K562 (cell line): Measurements from ENCODE around the gene ACAT2. TPM values are rescaled to one million over a fixed set of nuclear protein-coding genes. Genes with fewer than 3 reads are reported as not detected.
"Not testable (repeated sequence)": the region's sequence is repeated elsewhere in the genome, so short reads cannot be mapped to it uniquely, and the experiment has no call there.

Source experiments
- ATAC-seq: fragments of 200-7000 bp; cut with Tn5 transposase; 3 replicates; pipeline ENCODE4 v1.9.1; 2020; ENCODE audit warnings: moderate library complexity
- BruUV-seq: library from RNA; stranded (reverse); fragments of 400-500 nt; replicated peaks from 2 replicates; lab custom pipeline; 2021; lab: Mats Ljungman, UMichigan
- CTCF ChIA-PET: fragments of 300-600 bp; formaldehyde crosslinking; extraction: SDS; loops from one replicate; lab custom pipeline; 2021; ENCODE audit warnings: low intra/inter-chr PET ratio; lab: Yijun Ruan, JAX
- POLR2A ChIA-PET: fragments of 300-600, 350-650 bp; sonication (Branson Sonifier 250); formaldehyde crosslinking; extraction: SDS; loops from one replicate; lab custom pipeline; 2021; ENCODE audit warnings: antibody characterized with exemption, inconsistent platforms; lab: Yijun Ruan, JAX
- DNase-seq, 4 experiments: peaks; one replicate each; pipeline versions ENCODE4 v3.0.0 to v3.0.0-alpha.2; 2011 to 2018; ENCODE audit warnings: low spot score in 3 of 4, mixed read lengths in 3 of 4; ENCODE audit errors: extremely low read depth in 1 of 4
- FAIRE-seq: peaks from 2 replicates; lab custom pipeline; 2011; peaks lifted over from hg19 to GRCh38; lab: Jason Lieb, UNC
- H2AFZ ChIP-seq: 2 replicates; pipeline ENCODE4 v1.6.0; 2011; ENCODE audit warnings: low read depth, low read length, control low read depth, inconsistent platforms
- H3K27ac ChIP-seq: fragments of 200-600 bp; 3 replicates; pipeline ENCODE4 v1.8.0; 2011; ENCODE audit warnings: low read depth, mild to moderate bottlenecking, control low read depth, inconsistent platforms, low read length, moderate library complexity, mixed read lengths; ENCODE audit errors: extremely low read depth
- H3K27me3 ChIP-seq, 2 experiments: fragments of 300-600 bp in 1 of 2; 2 replicates in 1 of 2; 3 replicates in 1 of 2; pipeline versions ENCODE4 v1.6.0 to v1.8.0; 2011; ENCODE audit warnings: inconsistent platforms in 2 of 2, low read length in 2 of 2, mild to moderate bottlenecking in 1 of 2, mixed read lengths in 1 of 2, moderate library complexity in 1 of 2; ENCODE audit not compliant: control insufficient read depth in 2 of 2, insufficient read depth in 2 of 2
- H3K36me3 ChIP-seq: fragments of 300-600 bp; 3 replicates; pipeline ENCODE4 v1.8.0; 2011; ENCODE audit warnings: mild to moderate bottlenecking, low read length, inconsistent platforms; ENCODE audit not compliant: control insufficient read depth, insufficient read depth
- H3K4me1 ChIP-seq, 2 experiments: fragments of 200-600 bp in 1 of 2; replicated peaks in 1 of 2; 2 replicates in 1 of 2; 3 replicates in 1 of 2; pipeline versions ENCODE4 v1.5.1 to v1.8.0; 2011; ENCODE audit warnings: inconsistent platforms in 2 of 2, low read length in 2 of 2, mild to moderate bottlenecking in 1 of 2, mixed read lengths in 1 of 2, moderate library complexity in 1 of 2; ENCODE audit not compliant: control insufficient read depth in 2 of 2, insufficient read depth in 2 of 2
- H3K4me2 ChIP-seq: 2 replicates; pipeline ENCODE4 v1.6.1; 2011; ENCODE audit warnings: low read length, control low read depth, inconsistent platforms, mixed read lengths; ENCODE audit not compliant: insufficient read depth
- H3K4me3 ChIP-seq: fragments of 200-600 bp; sonication (generic), shearing (Covaris generic); 2 replicates; pipeline ENCODE4 v1.5.1; 2016; ENCODE audit warnings: control low read depth, inconsistent platforms
- H3K79me2 ChIP-seq: fragments of 200-600 bp; 3 replicates; pipeline ENCODE4 v1.8.0; 2011; ENCODE audit warnings: low read length, inconsistent platforms; ENCODE audit not compliant: control insufficient read depth, insufficient read depth
- H3K9ac ChIP-seq, 2 experiments: 2 replicates each; pipeline versions ENCODE4 v1.6.0 to v1.6.1; 2011; ENCODE audit warnings: low read depth in 2 of 2, low read length in 2 of 2, control low read depth in 1 of 2, inconsistent platforms in 1 of 2, mild to moderate bottlenecking in 1 of 2, mixed read lengths in 1 of 2; ENCODE audit not compliant: insufficient read depth in 1 of 2
- H3K9me1 ChIP-seq: one replicate; pipeline ENCODE4 v1.6.0; 2011; ENCODE audit warnings: inconsistent platforms, mild to moderate bottlenecking, low read length, moderate library complexity; ENCODE audit not compliant: control insufficient read depth, insufficient read depth
- H3K9me3 ChIP-seq: replicated peaks from 2 replicates; pipeline ENCODE4 v1.5.1; 2011; ENCODE audit warnings: low read depth, low read length, inconsistent platforms; ENCODE audit not compliant: control insufficient read depth, insufficient read depth
- H4K20me1 ChIP-seq: replicated peaks from 2 replicates; pipeline ENCODE4 v1.6.1; 2011; ENCODE audit warnings: low read length, inconsistent platforms, mixed read lengths; ENCODE audit not compliant: control insufficient read depth, insufficient read depth
- WHSC1 ChIP-seq: IDR thresholded peaks from one replicate; pipeline ENCODE4 v1.6.1; 2012; ENCODE audit warnings: low read length, control low read depth, inconsistent platforms
- WGBS: fragments of 100-300 bp; shearing (Covaris generic); methylation state at CpG from one replicate; pipeline ENCODE4 v1.1.6; 2016; ENCODE audit warnings: low coverage, mixed read lengths; ENCODE audit not compliant: insufficient coverage; ENCODE audit errors: missing lambda C conversion rate; 5-methylcytosine and 5-hydroxymethylcytosine counted together
- in situ Hi-C: fragments of 300-500 bp; cut with MboI; formaldehyde crosslinking; loops from 4 replicates; pipeline ENCODE4 v1.15.0; 2018; ENCODE audit warnings: inconsistent platforms, mixed read lengths
- intact Hi-C: fragments of 100-400 bp; cut with micrococcal nuclease; formaldehyde crosslinking; loops from 2 replicates; pipeline ENCODE4 v1.14.2; 2022
- polyA plus RNA-seq, 8 experiments: library from polyadenylated mRNA; depleted of rRNA in 4 of 8; stranded (reverse) in 5 of 8; unstranded in 3 of 8; fragments of >200 nt; fragmentation: Nextera tagmentation in 2 of 8; fragmentation: Illumina TruSeq in 1 of 8; extraction: Ambion mirVana in 2 of 8; extraction: Trizol in 1 of 8; gene quantifications; 2 replicates each; pipeline versions ENCODE4 v1.2.1 to v1.2.3, GENCODE V29; 2011 to 2014; ENCODE audit warnings: inconsistent platforms in 1 of 8, missing spikeins in 1 of 8
- total RNA-seq, 7 experiments: library from RNA; depleted of rRNA in 6 of 7; stranded (reverse); fragments of >200 nt in 6 of 7; fragmentation: Illumina TruSeq in 2 of 7; extraction: Trizol in 2 of 7; gene quantifications; 2 replicates each; pipeline versions ENCODE4 v1.2.1 to v1.2.3, GENCODE V29; 2011 to 2021; ENCODE audit warnings: low replicate concordance in 1 of 7

The ACAT2 gene
- total and polyA plus RNA-seq, 9 of the 15 experiments (the other 6 are each of a cell fraction or from before 2014, with no cell fraction given), result 63.0 to 309 (median 144) TPM

- WGBS, result 13% methylated on average over 6 of the region's 6 CpGs
- no peak overlapping the region for H3K27ac ChIP-seq
- POLR2A ChIA-PET, result interaction anchor here (1.1 to 1.5 kb wide), 3 partner anchors 8 to 14 kb away, joined by 6 to 7 read pairs (median 6); no protein-coding TSS in a partner anchor
- no TSS peak for BruUV-seq
- H3K9me3 ChIP-seq, result no peaks in the 10 kb centered on the region
- in situ Hi-C loops, result no loop called here
- H2AFZ ChIP-seq, result no peak overlapping the region
- no peaks in the 10 kb centered on the region for H3K9me1 ChIP-seq
- no peak overlapping the region for H3K9ac ChIP-seq
- no peaks in the 10 kb centered on the region for H3K79me2 ChIP-seq
- peaks cover 0 to 5% of the 10 kb centered on the region in 2 experiments; a peak in 2 of 5 replicates for H3K4me1 ChIP-seq
- no peaks in the 10 kb centered on the region for H3K36me3 ChIP-seq
- TF ChIP-seq WHSC1, result no peak
- TF ChIP-seq, all 486 proteins: peak for 0
- Histone ChIP-seq H3K4me2 (no peak overlapping the region), H3K27me3 (peaks cover 67 to 80% of the 10 kb centered on the region in 2 experiments), H4K20me1 (no peaks in the 10 kb centered on the region; the same call in 1 of the 2 replicates), H3K4me3 (no peak overlapping the region)
- intact Hi-C loops, result no loop called here
- CTCF ChIA-PET, result no interaction called here
- FAIRE-seq (no peak), DNase-seq (no peak), ATAC-seq (no peak; the same call in 2 of the 3 replicates)
Measured at GRCh38 chr6:159815410-159815809, 53.6 kb downstream of the ACAT2 start.

GRCh38 chr6:159816775-159817174 lies 54.9 kb downstream of the ACAT2 start:
- H3K4me2 ChIP-seq, H3K9me3 ChIP-seq, H3K9ac ChIP-seq, H3K9me1 ChIP-seq, H3K27ac ChIP-seq, H4K20me1 ChIP-seq, FAIRE-seq, H2AFZ ChIP-seq, BruUV-seq, H3K4me1 ChIP-seq, CTCF ChIA-PET, H3K36me3 ChIP-seq, ATAC-seq, H3K4me3 ChIP-seq, intact Hi-C loops, in situ Hi-C loops, DNase-seq, H3K79me2 ChIP-seq: not testable (repeated sequence)
- POLR2A ChIA-PET, result interaction anchor here (0.6 to 0.7 kb wide), 3 partner anchors 284 to 1829 kb away, joined by 3 to 4 read pairs (median 3); no protein-coding TSS in a partner anchor
- H3K27me3 ChIP-seq, result peaks cover 73 to 86% of the 10 kb centered on the region in 2 experiments
- 4% methylated on average over 3 of the region's 3 CpGs for WGBS
